WTC11 (cell line): ENCODE measurements around the gene PAPPA2. TPM values are rescaled to one million over a fixed set of nuclear protein-coding genes. Genes with fewer than 3 reads are reported as not detected.

Source experiments
- ATAC-seq: fragments of 200-7000 bp; cut with Tn5 transposase; 2 replicates; pipeline ENCODE4 v1.10.0; 2021; ENCODE audit warnings: mild to moderate bottlenecking, moderate library complexity
- CTCF ChIA-PET: fragments of 300-600 bp; sonication (Branson Sonifier 250); formaldehyde crosslinking; loops from one replicate; lab custom pipeline; 2021; ENCODE audit warnings: antibody characterized with exemption; lab: Charles Lee
- POLR2A ChIA-PET: fragments of 350-600 bp; sonication (Branson Sonifier 250); formaldehyde crosslinking; loops from one replicate; lab custom pipeline; 2021; ENCODE audit warnings: antibody characterized with exemption; lab: Charles Lee
- DNase-seq: peaks from one replicate; pipeline ENCODE4 v3.0.0; 2021; ENCODE audit warnings: low spot score
- H3K27ac Mint-ChIP-seq: 2 replicates; pipeline ENCODE4 v1.8.0; 2021; ENCODE audit warnings: mixed read lengths
- H3K27me3 Mint-ChIP-seq: 2 replicates; pipeline ENCODE4 v1.8.0; 2021; ENCODE audit warnings: low read depth, mild to moderate bottlenecking, moderate library complexity, mixed read lengths
- H3K36me3 Mint-ChIP-seq: 2 replicates; pipeline ENCODE4 v1.8.0; 2021; ENCODE audit warnings: mixed read lengths
- H3K4me1 Mint-ChIP-seq: 2 replicates; pipeline ENCODE4 v1.8.0; 2022; ENCODE audit warnings: mixed read lengths
- H3K4me3 Mint-ChIP-seq: 2 replicates; pipeline ENCODE4 v1.8.0; 2021; ENCODE audit warnings: mild to moderate bottlenecking, moderate library complexity, mixed read lengths
- H3K9me3 Mint-ChIP-seq: 2 replicates; pipeline ENCODE4 v1.8.0; 2021; ENCODE audit warnings: mixed read lengths
- ARID4B ChIP-seq: sonication (generic); formaldehyde crosslinking; IDR thresholded peaks from 2 replicates; pipeline ENCODE4 v1.8.0; 2023; ENCODE audit warnings: missing genetic modification reagents, mild to moderate bottlenecking, borderline replicate concordance
- ATF1 ChIP-seq: sonication (generic); formaldehyde crosslinking; IDR thresholded peaks from 2 replicates; pipeline ENCODE4 v1.8.1; 2023; ENCODE audit warnings: mild to moderate bottlenecking, moderate library complexity, missing genetic modification reagents
- ATF3 ChIP-seq: sonication (generic); formaldehyde crosslinking; conservative IDR thresholded peaks from 2 replicates; pipeline ENCODE4 v1.8.1; 2022; ENCODE audit warnings: mild to moderate bottlenecking, missing genetic modification reagents
- CBFB ChIP-seq: sonication (generic); formaldehyde crosslinking; IDR thresholded peaks from 2 replicates; pipeline ENCODE4 v1.8.1; 2022; ENCODE audit warnings: mild to moderate bottlenecking, low read depth, missing genetic modification reagents
- CREB1 ChIP-seq: sonication (generic); formaldehyde crosslinking; IDR thresholded peaks from 2 replicates; pipeline ENCODE4 v1.8.0; 2023; ENCODE audit warnings: mild to moderate bottlenecking, missing genetic modification reagents
- CREM ChIP-seq: sonication (generic); formaldehyde crosslinking; IDR thresholded peaks from 2 replicates; pipeline ENCODE4 v1.8.1; 2022; ENCODE audit warnings: mild to moderate bottlenecking, missing genetic modification reagents, moderate library complexity
- ELF4 ChIP-seq: sonication (generic); formaldehyde crosslinking; IDR thresholded peaks from 2 replicates; pipeline ENCODE4 v1.8.1; 2022; ENCODE audit warnings: low read depth, mild to moderate bottlenecking, moderate library complexity, missing genetic modification reagents
- EMX1 ChIP-seq: fragments of 250-450 bp; sonication (Bioruptor Pico); IDR thresholded peaks from 2 replicates; pipeline ENCODE4 v1.8.0; 2021; ENCODE audit warnings: mild to moderate bottlenecking
- ESRRA ChIP-seq: sonication (generic); formaldehyde crosslinking; IDR thresholded peaks from 2 replicates; pipeline ENCODE4 v1.8.1; 2022; ENCODE audit warnings: mild to moderate bottlenecking, missing genetic modification reagents, borderline replicate concordance
- ETV6 ChIP-seq: sonication (generic); formaldehyde crosslinking; IDR thresholded peaks from 2 replicates; pipeline ENCODE4 v1.8.1; 2022; ENCODE audit warnings: mild to moderate bottlenecking, missing genetic modification reagents
- FOXP1 ChIP-seq: sonication (generic); formaldehyde crosslinking; IDR thresholded peaks from 2 replicates; pipeline ENCODE4 v1.8.0; 2022; ENCODE audit warnings: missing genetic modification reagents, mild to moderate bottlenecking, moderate library complexity, borderline replicate concordance
- HMGA2 ChIP-seq: fragments of 250-450 bp; sonication (Bioruptor Pico); IDR thresholded peaks from 2 replicates; pipeline ENCODE4 v1.4.0; 2021; ENCODE audit warnings: mild to moderate bottlenecking, moderate library complexity
- JUN ChIP-seq: sonication (generic); formaldehyde crosslinking; IDR thresholded peaks from 2 replicates; pipeline ENCODE4 v1.8.0; 2023; ENCODE audit warnings: mild to moderate bottlenecking, missing genetic modification reagents
- NFATC4 ChIP-seq: fragments of 250-450 bp; sonication (Bioruptor Pico); IDR thresholded peaks from 2 replicates; pipeline ENCODE4 v1.9.0; 2021; ENCODE audit warnings: mild to moderate bottlenecking
- NFE2L1 ChIP-seq: sonication (generic); formaldehyde crosslinking; IDR thresholded peaks from 2 replicates; pipeline ENCODE4 v1.8.1; 2023; ENCODE audit warnings: missing genetic modification reagents
- NFYB ChIP-seq: sonication (generic); formaldehyde crosslinking; conservative IDR thresholded peaks from 2 replicates; pipeline ENCODE4 v1.8.0; 2022; ENCODE audit warnings: low read depth, missing genetic modification reagents
- NR1H2 ChIP-seq: sonication (generic); formaldehyde crosslinking; IDR thresholded peaks from 2 replicates; pipeline ENCODE4 v1.9.0; 2021; ENCODE audit warnings: mild to moderate bottlenecking, moderate library complexity, missing genetic modification reagents
- NR3C1 ChIP-seq: sonication (generic); formaldehyde crosslinking; conservative IDR thresholded peaks from 2 replicates; pipeline ENCODE4 v1.8.1; 2023; ENCODE audit warnings: low read depth, mild to moderate bottlenecking, missing genetic modification reagents
- SMAD3 ChIP-seq: sonication (generic); formaldehyde crosslinking; IDR thresholded peaks from 2 replicates; pipeline ENCODE4 v1.8.0; 2022; ENCODE audit warnings: missing genetic modification reagents, mild to moderate bottlenecking, borderline replicate concordance
- TP53 ChIP-seq: sonication (generic); formaldehyde crosslinking; IDR thresholded peaks from 2 replicates; pipeline ENCODE4 v1.8.1; 2023; ENCODE audit warnings: mild to moderate bottlenecking, missing genetic modification reagents
- USF1 ChIP-seq: sonication (generic); formaldehyde crosslinking; IDR thresholded peaks from 2 replicates; pipeline ENCODE4 v1.8.0; 2022; ENCODE audit warnings: mild to moderate bottlenecking, missing genetic modification reagents
- ZNF423 ChIP-seq: fragments of 250-450 bp; sonication (Bioruptor Pico); IDR thresholded peaks from 2 replicates; pipeline ENCODE4 v2.1.2; 2022; ENCODE audit warnings: mild to moderate bottlenecking, moderate library complexity
- total RNA-seq: library from RNA; stranded (reverse); gene quantifications from 3 replicates; pipeline ENCODE4 v1.2.3, GENCODE V29; 2021
- TF ChIP-seq, protein P1 (sequence below): sonication (generic); formaldehyde crosslinking; IDR thresholded peaks from 2 replicates; pipeline ENCODE4 v1.8.1; 2022; ENCODE audit warnings: mild to moderate bottlenecking, missing genetic modification reagents, moderate library complexity, borderline replicate concordance
- TF ChIP-seq, protein P2 (sequence below): fragments of 250-450 bp; sonication (Bioruptor Pico); IDR thresholded peaks from 2 replicates; pipeline ENCODE4 v1.9.0; 2021; ENCODE audit warnings: mild to moderate bottlenecking

The PAPPA2 gene
- total RNA-seq, 1 experiment from 2014 or later: 0.74 TPM

- TF ChIP-seq ATF3 (CRISPR knock-in tag): no peak
- no peak for TF ChIP-seq CREM (CRISPR knock-in tag)
- no peak for TF ChIP-seq ETV6 (CRISPR knock-in tag)
- TF ChIP-seq NFYB: no peak
- no peak for TF ChIP-seq NFATC4 (CRISPR knock-in tag)
- no peak for TF ChIP-seq TP53
Observed at GRCh38 chr1:176656257-176656995, 193.5 kb downstream of the PAPPA2 start (continued).

- CTCF ChIA-PET: interaction anchor here (1.6 kb wide), 1 partner anchor 109 kb away, joined by 3 read pairs; no protein-coding TSS in a partner anchor
Observed at GRCh38 chr1:176669782-176670181, 206.8 kb downstream of the PAPPA2 start.

DNA sequence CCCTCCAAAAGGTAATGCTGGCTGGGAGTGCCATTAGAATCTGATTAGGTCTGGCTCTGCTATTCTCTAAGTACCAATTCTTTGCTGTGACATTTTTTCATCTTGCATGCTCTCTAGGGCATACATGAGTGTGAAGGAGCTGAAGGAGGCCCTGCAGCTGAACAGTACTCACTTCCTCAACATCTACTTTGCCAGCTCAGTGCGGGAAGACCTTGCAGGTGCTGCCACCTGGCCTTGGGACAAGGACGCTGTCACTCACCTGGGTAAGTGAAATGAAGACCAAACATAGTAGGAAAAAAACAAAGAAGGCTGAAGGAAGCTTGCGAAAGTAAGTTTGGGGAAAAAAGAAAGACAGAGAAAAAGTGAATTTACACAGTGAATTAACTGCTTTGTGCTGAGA, 207.9 kb downstream of the PAPPA2 start:
- Mint-ChIP-seq H3K27ac (no peak overlapping the region), H3K36me3 (no peaks in the 10 kb centered on the region), H3K9me3 (no peaks in the 10 kb centered on the region), H3K4me1 (no peaks in the 10 kb centered on the region), H3K27me3 (no peaks in the 10 kb centered on the region), H3K4me3 (no peak overlapping the region)
- ATAC-seq (peak; percentile 68), DNase-seq (no peak)
- CTCF ChIA-PET: interaction anchor here (0.7 to 1.6 kb wide), 6 partner anchors 9 to 296 kb away, joined by 3 to 4 read pairs (median 4); no protein-coding TSS in a partner anchor
- POLR2A ChIA-PET: no interaction called here
- TF ChIP-seq ELF4 (CRISPR knock-in tag) (no peak), CBFB (CRISPR knock-in tag) (no peak), SMAD3 (CRISPR knock-in tag) (no peak), NR3C1 (CRISPR knock-in tag) (no peak), EMX1 (CRISPR knock-in tag) (no peak), USF1 (CRISPR knock-in tag) (no peak), HMGA2 (CRISPR knock-in tag) (no peak), JUN (CRISPR knock-in tag) (no peak), CREB1 (CRISPR knock-in tag) (no peak), ARID4B (CRISPR knock-in tag) (no peak), NR1H2 (CRISPR knock-in tag) (no peak)
- TF ChIP-seq, protein P1, sequence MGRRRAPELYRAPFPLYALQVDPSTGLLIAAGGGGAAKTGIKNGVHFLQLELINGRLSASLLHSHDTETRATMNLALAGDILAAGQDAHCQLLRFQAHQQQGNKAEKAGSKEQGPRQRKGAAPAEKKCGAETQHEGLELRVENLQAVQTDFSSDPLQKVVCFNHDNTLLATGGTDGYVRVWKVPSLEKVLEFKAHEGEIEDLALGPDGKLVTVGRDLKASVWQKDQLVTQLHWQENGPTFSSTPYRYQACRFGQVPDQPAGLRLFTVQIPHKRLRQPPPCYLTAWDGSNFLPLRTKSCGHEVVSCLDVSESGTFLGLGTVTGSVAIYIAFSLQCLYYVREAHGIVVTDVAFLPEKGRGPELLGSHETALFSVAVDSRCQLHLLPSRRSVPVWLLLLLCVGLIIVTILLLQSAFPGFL (CRISPR knock-in tag): no peak

More at GRCh38 chr1:176669782-176670181, 206.8 kb downstream of the PAPPA2 start:
- no peaks in the 10 kb centered on the region for H3K36me3 Mint-ChIP-seq
- POLR2A ChIA-PET: no interaction called here
- no peaks in the 10 kb centered on the region for H3K27me3 Mint-ChIP-seq
- ATAC-seq: no peak
- H3K27ac Mint-ChIP-seq: no peak overlapping the region
- peaks cover under 1% of the 10 kb centered on the region; the same call in 1 of the 2 replicates for H3K9me3 Mint-ChIP-seq
- TF ChIP-seq, protein P2, sequence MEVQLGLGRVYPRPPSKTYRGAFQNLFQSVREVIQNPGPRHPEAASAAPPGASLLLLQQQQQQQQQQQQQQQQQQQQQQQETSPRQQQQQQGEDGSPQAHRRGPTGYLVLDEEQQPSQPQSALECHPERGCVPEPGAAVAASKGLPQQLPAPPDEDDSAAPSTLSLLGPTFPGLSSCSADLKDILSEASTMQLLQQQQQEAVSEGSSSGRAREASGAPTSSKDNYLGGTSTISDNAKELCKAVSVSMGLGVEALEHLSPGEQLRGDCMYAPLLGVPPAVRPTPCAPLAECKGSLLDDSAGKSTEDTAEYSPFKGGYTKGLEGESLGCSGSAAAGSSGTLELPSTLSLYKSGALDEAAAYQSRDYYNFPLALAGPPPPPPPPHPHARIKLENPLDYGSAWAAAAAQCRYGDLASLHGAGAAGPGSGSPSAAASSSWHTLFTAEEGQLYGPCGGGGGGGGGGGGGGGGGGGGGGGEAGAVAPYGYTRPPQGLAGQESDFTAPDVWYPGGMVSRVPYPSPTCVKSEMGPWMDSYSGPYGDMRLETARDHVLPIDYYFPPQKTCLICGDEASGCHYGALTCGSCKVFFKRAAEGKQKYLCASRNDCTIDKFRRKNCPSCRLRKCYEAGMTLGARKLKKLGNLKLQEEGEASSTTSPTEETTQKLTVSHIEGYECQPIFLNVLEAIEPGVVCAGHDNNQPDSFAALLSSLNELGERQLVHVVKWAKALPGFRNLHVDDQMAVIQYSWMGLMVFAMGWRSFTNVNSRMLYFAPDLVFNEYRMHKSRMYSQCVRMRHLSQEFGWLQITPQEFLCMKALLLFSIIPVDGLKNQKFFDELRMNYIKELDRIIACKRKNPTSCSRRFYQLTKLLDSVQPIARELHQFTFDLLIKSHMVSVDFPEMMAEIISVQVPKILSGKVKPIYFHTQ (CRISPR knock-in tag): no peak
- no peak for TF ChIP-seq NFE2L1
- no peak for TF ChIP-seq FOXP1 (CRISPR knock-in tag)
- no peak for TF ChIP-seq ESRRA (CRISPR knock-in tag)
- TF ChIP-seq ATF1: no peak
- no peak for TF ChIP-seq ZNF423 (CRISPR knock-in tag)
- H3K4me1 Mint-ChIP-seq: no peaks in the 10 kb centered on the region
- DNase-seq: no peak
- no peak overlapping the region for H3K4me3 Mint-ChIP-seq
